Activated T-cell treated with anti-CD3 and anti-CD28 coated beads, Interleukin-2, amount 50 U/mL, for 72 hours (primary cell): ENCODE data around the gene EPDR1. TPM values are rescaled to one million over a fixed set of nuclear protein-coding genes. Genes with fewer than 3 reads are reported as not detected.

Source experiments
- ATAC-seq, 2 donors: fragments of 150-1000 bp; cut with Tn5 transposase; replicated peaks in 1 of 2; 2 replicates each; pipeline ENCODE4 v1.10.0; 2021; ENCODE audit warnings: moderate library complexity in 2 of 2, mild to moderate bottlenecking in 1 of 2
- DNase-seq, 2 donors: peaks; one replicate each; pipeline ENCODE4 v3.0.0; 2021 to 2022; ENCODE audit warnings: mixed read lengths in 1 of 2
- H3K27ac Mint-ChIP-seq: one replicate; pipeline ENCODE4 v1.8.0; 2022; ENCODE audit warnings: mild to moderate bottlenecking, moderate library complexity, mixed read lengths
- H3K27me3 Mint-ChIP-seq: one replicate; pipeline ENCODE4 v1.8.0; 2022; ENCODE audit warnings: low read depth, mixed read lengths
- H3K36me3 Mint-ChIP-seq, 2 donors: one replicate each; pipeline ENCODE4 v1.8.0; 2022; ENCODE audit warnings: mixed read lengths in 2 of 2, mild to moderate bottlenecking in 1 of 2; ENCODE audit not compliant: insufficient read depth in 2 of 2
- H3K4me1 Mint-ChIP-seq: one replicate; pipeline ENCODE4 v1.8.0; 2022; ENCODE audit warnings: low read depth, mixed read lengths
- H3K4me3 Mint-ChIP-seq, 2 donors: one replicate each; pipeline ENCODE4 v1.8.0; 2022; ENCODE audit warnings: mild to moderate bottlenecking in 2 of 2, mixed read lengths in 2 of 2, moderate library complexity in 2 of 2
- H3K9me3 Mint-ChIP-seq, 2 donors: one replicate each; pipeline ENCODE4 v1.8.0; 2022; ENCODE audit warnings: mixed read lengths in 2 of 2
- total RNA-seq, 2 donors: library from RNA; stranded (reverse); gene quantifications; one replicate each; pipeline ENCODE4 v1.2.3, GENCODE V29; 2022

Gene EPDR1
- total RNA-seq, 2 donors from 2014 or later, result 1.7 to 2.6 TPM

GRCh38 chr7:38000272-38000671 lies 79.8 kb downstream of the EPDR1 start:
- Mint-ChIP-seq H3K4me3 (no peak overlapping the region), H3K36me3 (no peaks in the 10 kb centered on the region), H3K9me3 (peaks cover 0 to 1% of the 10 kb centered on the region in 2 donors), H3K27me3 (no peaks in the 10 kb centered on the region), H3K4me1 (no peaks in the 10 kb centered on the region), H3K27ac (no peak overlapping the region)
- DNase-seq (no peak), ATAC-seq (no peak)

Other genes starting within 250 kb of the EPDR1 start
- gene GPR141, start 236.9 kb upstream of the EPDR1 start, total RNA-seq, result not detected
- gene NME8, start 72.0 kb upstream of the EPDR1 start, total RNA-seq, result not detected
- gene SFRP4, start 3.8 kb upstream of the EPDR1 start, total RNA-seq, result not detected